ENCODE data around the gene ST8SIA4.

DNA sequence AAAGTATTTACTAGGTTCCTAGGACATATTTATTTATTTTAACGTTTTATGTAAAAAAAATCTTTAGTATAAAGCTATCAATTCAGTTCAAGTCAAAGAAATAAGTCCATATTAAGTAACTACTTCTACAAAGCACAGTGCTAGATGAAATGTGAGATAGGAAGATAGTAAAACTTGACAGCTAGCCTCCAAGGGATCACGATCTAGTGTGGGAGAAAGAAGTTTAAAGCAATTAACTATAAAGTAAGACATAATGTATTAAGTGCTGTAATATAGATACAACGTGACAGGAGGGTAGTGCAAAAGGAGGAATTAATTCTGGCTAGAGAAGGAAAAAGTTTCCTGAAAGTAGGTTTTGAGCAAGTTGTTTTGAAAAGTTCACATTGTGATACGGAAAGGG lies 134.9 kb downstream of the ST8SIA4 start:
- TF ChIP-seq, protein P1, sequence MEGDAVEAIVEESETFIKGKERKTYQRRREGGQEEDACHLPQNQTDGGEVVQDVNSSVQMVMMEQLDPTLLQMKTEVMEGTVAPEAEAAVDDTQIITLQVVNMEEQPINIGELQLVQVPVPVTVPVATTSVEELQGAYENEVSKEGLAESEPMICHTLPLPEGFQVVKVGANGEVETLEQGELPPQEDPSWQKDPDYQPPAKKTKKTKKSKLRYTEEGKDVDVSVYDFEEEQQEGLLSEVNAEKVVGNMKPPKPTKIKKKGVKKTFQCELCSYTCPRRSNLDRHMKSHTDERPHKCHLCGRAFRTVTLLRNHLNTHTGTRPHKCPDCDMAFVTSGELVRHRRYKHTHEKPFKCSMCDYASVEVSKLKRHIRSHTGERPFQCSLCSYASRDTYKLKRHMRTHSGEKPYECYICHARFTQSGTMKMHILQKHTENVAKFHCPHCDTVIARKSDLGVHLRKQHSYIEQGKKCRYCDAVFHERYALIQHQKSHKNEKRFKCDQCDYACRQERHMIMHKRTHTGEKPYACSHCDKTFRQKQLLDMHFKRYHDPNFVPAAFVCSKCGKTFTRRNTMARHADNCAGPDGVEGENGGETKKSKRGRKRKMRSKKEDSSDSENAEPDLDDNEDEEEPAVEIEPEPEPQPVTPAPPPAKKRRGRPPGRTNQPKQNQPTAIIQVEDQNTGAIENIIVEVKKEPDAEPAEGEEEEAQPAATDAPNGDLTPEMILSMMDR (IDR thresholded peaks at IDR 0.05) = no peak
- TF ChIP-seq POLR2A (IDR thresholded peaks at IDR 0.05) = no peak
